Neural progenitor cell (in vitro differentiated cells): ENCODE data around the gene CCL26.

ENCODE experiments used
- EZH2 ChIP-seq: fragments of 200-600 bp; sonication (generic); IDR thresholded peaks from 2 replicates; pipeline ENCODE4 v1.6.1; 2017; ENCODE audit warnings: antibody characterized with exemption, mild to moderate bottlenecking, moderate library complexity
- TF ChIP-seq, protein P1 (sequence below): fragments of 200-600 bp; sonication (generic); IDR thresholded peaks from 2 replicates; pipeline ENCODE4 v1.5.1; 2017; ENCODE audit warnings: antibody characterized with exemption, mild to moderate bottlenecking

GRCh38 chr7:75725306-75725705 is 46.7 kb downstream of the CCL26 start:
- TF ChIP-seq EZH2 = no peak
- TF ChIP-seq, protein P1, sequence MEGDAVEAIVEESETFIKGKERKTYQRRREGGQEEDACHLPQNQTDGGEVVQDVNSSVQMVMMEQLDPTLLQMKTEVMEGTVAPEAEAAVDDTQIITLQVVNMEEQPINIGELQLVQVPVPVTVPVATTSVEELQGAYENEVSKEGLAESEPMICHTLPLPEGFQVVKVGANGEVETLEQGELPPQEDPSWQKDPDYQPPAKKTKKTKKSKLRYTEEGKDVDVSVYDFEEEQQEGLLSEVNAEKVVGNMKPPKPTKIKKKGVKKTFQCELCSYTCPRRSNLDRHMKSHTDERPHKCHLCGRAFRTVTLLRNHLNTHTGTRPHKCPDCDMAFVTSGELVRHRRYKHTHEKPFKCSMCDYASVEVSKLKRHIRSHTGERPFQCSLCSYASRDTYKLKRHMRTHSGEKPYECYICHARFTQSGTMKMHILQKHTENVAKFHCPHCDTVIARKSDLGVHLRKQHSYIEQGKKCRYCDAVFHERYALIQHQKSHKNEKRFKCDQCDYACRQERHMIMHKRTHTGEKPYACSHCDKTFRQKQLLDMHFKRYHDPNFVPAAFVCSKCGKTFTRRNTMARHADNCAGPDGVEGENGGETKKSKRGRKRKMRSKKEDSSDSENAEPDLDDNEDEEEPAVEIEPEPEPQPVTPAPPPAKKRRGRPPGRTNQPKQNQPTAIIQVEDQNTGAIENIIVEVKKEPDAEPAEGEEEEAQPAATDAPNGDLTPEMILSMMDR = no peak
